KMS-11 (cell line): ENCODE data around the gene SLC19A2.

Source experiments
- H2AFZ ChIP-seq: fragments of 200-600 bp; sonication (generic); 2 replicates; pipeline ENCODE4 v1.6.1; 2016; ENCODE audit warnings: antibody characterized with exemption, mixed run types, low read depth
- H3K27ac ChIP-seq: fragments of 200-600 bp; sonication (generic); 2 replicates; pipeline ENCODE4 v1.6.1; 2016; ENCODE audit warnings: mild to moderate bottlenecking, mixed run types
- H3K27me3 ChIP-seq: fragments of 200-600 bp; sonication (generic); 2 replicates; pipeline ENCODE4 v1.6.1; 2017; ENCODE audit warnings: mild to moderate bottlenecking, low read depth, mixed run types, moderate library complexity; ENCODE audit not compliant: insufficient read depth
- H3K36me3 ChIP-seq: fragments of 200-600 bp; sonication (generic); 2 replicates; pipeline ENCODE4 v1.6.1; 2017; ENCODE audit warnings: mild to moderate bottlenecking, mixed run types; ENCODE audit not compliant: insufficient read depth
- H3K4me1 ChIP-seq: fragments of 200-600 bp; sonication (generic); 2 replicates; pipeline ENCODE4 v1.6.1; 2016; ENCODE audit warnings: mild to moderate bottlenecking, low read depth, mixed run types; ENCODE audit not compliant: poor library complexity, severe bottlenecking
- H3K4me2 ChIP-seq: fragments of 200-600 bp; sonication (generic); 2 replicates; pipeline ENCODE4 v1.7.0; 2016; ENCODE audit warnings: mild to moderate bottlenecking, mixed run types
- H3K4me3 ChIP-seq: fragments of 200-600 bp; sonication (generic); IDR thresholded peaks from 2 replicates; pipeline ENCODE4 v1.6.1; 2017; ENCODE audit warnings: low read depth, low read length, mixed read lengths; ENCODE audit not compliant: insufficient read depth
- H3K79me2 ChIP-seq: fragments of 200-600 bp; sonication (generic); 2 replicates; pipeline ENCODE4 v1.6.1; 2016; ENCODE audit warnings: low read depth, mixed run types; ENCODE audit not compliant: insufficient read depth
- H3K9ac ChIP-seq: fragments of 200-600 bp; sonication (generic); 2 replicates; pipeline ENCODE4 v1.6.1; 2016; ENCODE audit warnings: mild to moderate bottlenecking, mixed run types
- H4K20me1 ChIP-seq: fragments of 200-600 bp; sonication (generic); 2 replicates; pipeline ENCODE4 v1.6.1; 2016; ENCODE audit warnings: mild to moderate bottlenecking, mixed run types; ENCODE audit not compliant: insufficient read depth
- CTCF ChIP-seq: fragments of 200-600 bp; sonication (generic); conservative IDR thresholded peaks from 2 replicates; pipeline ENCODE4 v1.6.1; 2017; ENCODE audit warnings: low read depth, mild to moderate bottlenecking, antibody characterized with exemption, low read length, moderate library complexity, mixed read lengths

Gene SLC19A2

GRCh38 chr1:169488157-169488556 lies 2.4 kb upstream of the SLC19A2 start:
- Histone ChIP-seq H2AFZ (no peak overlapping the region), H3K79me2 (no peaks in the 10 kb centered on the region), H3K27me3 (no peaks in the 10 kb centered on the region), H3K36me3 (no peaks in the 10 kb centered on the region), H3K4me3 (no peak overlapping the region), H3K4me2 (no peak overlapping the region), H3K4me1 (peaks cover 22% of the 10 kb centered on the region), H3K9ac (no peak overlapping the region), H4K20me1 (no peaks in the 10 kb centered on the region), H3K27ac (no peak overlapping the region)
- TF ChIP-seq CTCF, result no peak

GRCh38 chr1:169487561-169487960 lies 1.8 kb upstream of the SLC19A2 start:
- Histone ChIP-seq H3K27me3 (no peaks in the 10 kb centered on the region), H3K4me2 (no peak overlapping the region; the same call in 1 of the 2 replicates), H3K4me1 (peaks cover 22% of the 10 kb centered on the region), H4K20me1 (no peaks in the 10 kb centered on the region), H3K9ac (no peak overlapping the region), H3K36me3 (no peaks in the 10 kb centered on the region), H3K79me2 (no peaks in the 10 kb centered on the region), H3K4me3 (no peak overlapping the region), H3K27ac (no peak overlapping the region), H2AFZ (no peak overlapping the region)
- TF ChIP-seq CTCF, result no peak

- H3K4me1 ChIP-seq, result peaks cover 22% of the 10 kb centered on the region
- H3K36me3 ChIP-seq, result no peaks in the 10 kb centered on the region
- no peak for TF ChIP-seq CTCF
- H3K79me2 ChIP-seq, result no peaks in the 10 kb centered on the region
- peak overlapping the region; percentile 96 for H2AFZ ChIP-seq
- H3K9ac ChIP-seq, result no peak overlapping the region; the same call in 1 of the 2 replicates
- H3K27me3 ChIP-seq, result no peaks in the 10 kb centered on the region
- H3K27ac ChIP-seq, result no peak overlapping the region
- H4K20me1 ChIP-seq, result no peaks in the 10 kb centered on the region
- peak overlapping the region; percentile 62 for H3K4me2 ChIP-seq
- no peak overlapping the region for H3K4me3 ChIP-seq
Observed at GRCh38 chr1:169487133-169487532, 1.4 kb upstream of the SLC19A2 start.

GRCh38 chr1:169486281-169487051 lies 722 bp upstream of the SLC19A2 start:
- TF ChIP-seq CTCF, result no peak
- peak overlapping the region; percentile 96 for H2AFZ ChIP-seq
- peaks cover 22% of the 10 kb centered on the region for H3K4me1 ChIP-seq

More at GRCh38 chr1:169486281-169487051, 722 bp upstream of the SLC19A2 start:
- Histone ChIP-seq H4K20me1 (no peaks in the 10 kb centered on the region), H3K36me3 (no peaks in the 10 kb centered on the region), H3K4me2 (peak overlapping the region; percentile 62), H3K27me3 (no peaks in the 10 kb centered on the region), H3K27ac (peak overlapping the region; percentile 48), H3K9ac (peak overlapping the region; percentile 73), H3K4me3 (no peak overlapping the region), H3K79me2 (0 out of 2 replicates have a peak, but pooled peaks cover under 1% of the 10 kb centered on the region)
